SJSA1 (cell line): ENCODE data around the gene ZMYM2. TPM values are rescaled to one million over a fixed set of nuclear protein-coding genes. Genes with fewer than 3 reads are reported as not detected.

Experiments
- DNase-seq, 2 experiments: peaks; one replicate each; pipeline ENCODE4 v3.0.0-alpha.2; 2015 to 2020; ENCODE audit warnings: low spot score in 2 of 2, low read depth in 1 of 2
- H3K27ac ChIP-seq: fragments of 250-450 bp; sonication (Bioruptor Pico); 2 replicates; pipeline ENCODE4 v1.5.1; 2020; ENCODE audit warnings: mild to moderate bottlenecking, moderate library complexity
- H3K27me3 ChIP-seq: fragments of 250-450 bp; sonication (Bioruptor Pico); replicated peaks from 2 replicates; pipeline ENCODE4 v1.5.1; 2020; ENCODE audit warnings: mild to moderate bottlenecking, moderate library complexity
- H3K36me3 ChIP-seq: fragments of 250-450 bp; sonication (Bioruptor Pico); 2 replicates; pipeline ENCODE4 v1.5.1; 2020; ENCODE audit warnings: mild to moderate bottlenecking
- H3K4me1 ChIP-seq: fragments of 250-450 bp; sonication (Bioruptor Pico); replicated peaks from 2 replicates; pipeline ENCODE4 v1.6.1; 2021; ENCODE audit warnings: mild to moderate bottlenecking
- H3K4me3 ChIP-seq: fragments of 250-450 bp; sonication (Bioruptor Pico); 2 replicates; pipeline ENCODE4 v1.5.1; 2020; ENCODE audit warnings: mild to moderate bottlenecking
- H3K9me3 ChIP-seq: fragments of 250-450 bp; sonication (Bioruptor Pico); replicated peaks from 2 replicates; pipeline ENCODE4 v1.5.1; 2020; ENCODE audit warnings: mild to moderate bottlenecking
- total RNA-seq: library from RNA; depleted of rRNA; stranded (reverse); fragments of >200 nt; shearing (Covaris generic); gene quantifications from 2 replicates; pipeline ENCODE4 v1.2.3, GENCODE V29; 2014; rRNA removed

Gene ZMYM2
- total RNA-seq, 1 experiment from 2014 or later, result 30.4 TPM

DNA sequence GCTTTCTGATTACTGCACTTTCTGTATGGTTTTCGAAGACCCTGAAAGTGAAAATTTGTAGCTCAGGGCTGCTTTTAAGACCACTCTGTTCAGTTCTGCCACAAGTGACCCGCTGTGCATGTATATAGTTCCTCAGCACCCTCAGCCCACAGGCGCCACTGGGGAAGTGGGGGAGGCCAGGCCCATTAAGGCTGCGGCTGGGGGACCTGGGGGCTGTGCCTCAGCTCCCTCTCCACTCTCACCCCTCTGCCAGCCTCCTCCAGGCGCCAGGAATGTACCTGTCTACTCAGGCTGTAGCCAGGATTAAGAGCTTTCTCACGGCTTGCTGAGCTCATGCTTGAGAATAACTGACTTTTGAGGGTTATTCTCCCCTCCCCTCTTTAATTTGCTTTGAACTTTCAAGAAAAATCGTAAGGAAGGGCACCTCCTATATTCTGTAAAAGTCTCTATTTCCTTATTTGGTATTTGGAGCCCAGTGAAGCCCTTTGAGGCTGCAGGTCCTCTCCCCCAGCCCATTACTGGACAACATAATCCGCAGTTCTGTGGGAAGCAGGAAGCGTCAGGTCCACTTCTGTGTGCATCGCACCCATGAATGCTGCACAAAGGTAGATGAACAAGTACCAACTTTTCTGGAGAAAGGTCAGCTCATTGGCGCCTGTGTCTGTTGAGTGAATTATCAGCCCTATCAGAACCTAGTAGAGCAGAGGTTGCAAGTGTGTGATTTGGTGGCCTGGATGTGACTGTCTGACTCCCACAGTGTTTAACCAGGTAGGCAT lies 172.7 kb downstream of the ZMYM2 start:
- Histone ChIP-seq H3K27me3 (no peaks in the 10 kb centered on the region), H3K27ac (no peak overlapping the region), H3K36me3 (no peaks in the 10 kb centered on the region), H3K9me3 (no peaks in the 10 kb centered on the region; the same call in 1 of the 2 replicates), H3K4me1 (peaks cover 12% of the 10 kb centered on the region), H3K4me3 (no peak overlapping the region)
- no peak for DNase-seq

DNA sequence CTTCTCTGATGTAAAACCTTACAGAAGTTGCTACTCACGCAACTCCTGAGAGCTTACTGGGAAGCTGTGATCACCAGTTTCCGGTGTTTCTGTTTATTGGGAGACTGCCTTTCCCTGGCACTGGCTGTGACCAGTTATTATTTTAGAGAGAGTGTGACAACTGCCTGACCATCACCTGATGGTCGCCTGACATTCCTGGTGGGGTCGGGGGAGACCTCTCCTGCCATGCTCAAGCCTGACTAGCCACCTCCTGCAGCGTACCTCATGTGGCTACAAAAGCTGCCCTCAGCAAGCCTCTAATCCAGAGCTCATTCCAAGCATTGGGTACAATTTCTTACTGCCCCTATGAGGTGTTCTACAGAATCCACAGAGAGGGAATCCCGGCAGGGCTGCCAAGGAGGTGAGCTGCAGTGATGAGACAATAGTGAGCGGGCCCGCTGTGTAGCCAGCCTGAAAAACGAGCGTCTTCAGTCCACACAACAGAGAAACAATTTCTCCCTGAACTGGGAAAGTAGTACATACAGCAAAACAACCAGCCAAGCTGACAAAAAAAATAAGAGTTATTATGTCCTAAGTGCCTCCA lies 173.6 kb downstream of the ZMYM2 start:
- no peaks in the 10 kb centered on the region; the same call in 1 of the 2 replicates for H3K9me3 ChIP-seq
- no peaks in the 10 kb centered on the region for H3K36me3 ChIP-seq
- no peaks in the 10 kb centered on the region for H3K27me3 ChIP-seq
- peaks cover 12% of the 10 kb centered on the region for H3K4me1 ChIP-seq
- no peak for DNase-seq
- no peak overlapping the region for H3K4me3 ChIP-seq
- H3K27ac ChIP-seq, result no peak overlapping the region

DNA sequence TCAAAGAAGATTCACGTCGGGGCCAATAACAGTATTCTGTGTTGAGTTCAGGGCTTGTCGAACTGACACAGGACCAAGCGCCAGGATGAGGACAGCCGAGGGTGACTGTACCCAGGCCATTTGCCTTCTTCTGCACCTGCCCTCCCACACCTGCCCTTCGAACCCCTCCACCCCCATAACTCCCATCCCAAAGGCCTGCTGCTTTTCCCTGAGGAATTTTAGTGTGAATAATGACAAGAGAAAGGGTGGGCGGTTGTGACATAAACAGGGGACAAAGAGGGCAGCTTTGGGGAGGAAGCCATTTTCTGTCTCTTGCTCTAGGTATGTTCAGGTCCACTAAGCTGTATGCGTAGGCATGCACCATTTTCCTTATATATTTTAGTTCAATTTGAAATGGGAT lies 176.2 kb downstream of the ZMYM2 start:
- Histone ChIP-seq H3K4me1 (no peaks in the 10 kb centered on the region), H3K9me3 (no peaks in the 10 kb centered on the region; the same call in 1 of the 2 replicates), H3K27me3 (0 out of 2 replicates have a peak, but pooled peaks cover 7% of the 10 kb centered on the region), H3K27ac (no peak overlapping the region), H3K36me3 (no peaks in the 10 kb centered on the region), H3K4me3 (no peak overlapping the region)
- DNase-seq, result no peak

DNA sequence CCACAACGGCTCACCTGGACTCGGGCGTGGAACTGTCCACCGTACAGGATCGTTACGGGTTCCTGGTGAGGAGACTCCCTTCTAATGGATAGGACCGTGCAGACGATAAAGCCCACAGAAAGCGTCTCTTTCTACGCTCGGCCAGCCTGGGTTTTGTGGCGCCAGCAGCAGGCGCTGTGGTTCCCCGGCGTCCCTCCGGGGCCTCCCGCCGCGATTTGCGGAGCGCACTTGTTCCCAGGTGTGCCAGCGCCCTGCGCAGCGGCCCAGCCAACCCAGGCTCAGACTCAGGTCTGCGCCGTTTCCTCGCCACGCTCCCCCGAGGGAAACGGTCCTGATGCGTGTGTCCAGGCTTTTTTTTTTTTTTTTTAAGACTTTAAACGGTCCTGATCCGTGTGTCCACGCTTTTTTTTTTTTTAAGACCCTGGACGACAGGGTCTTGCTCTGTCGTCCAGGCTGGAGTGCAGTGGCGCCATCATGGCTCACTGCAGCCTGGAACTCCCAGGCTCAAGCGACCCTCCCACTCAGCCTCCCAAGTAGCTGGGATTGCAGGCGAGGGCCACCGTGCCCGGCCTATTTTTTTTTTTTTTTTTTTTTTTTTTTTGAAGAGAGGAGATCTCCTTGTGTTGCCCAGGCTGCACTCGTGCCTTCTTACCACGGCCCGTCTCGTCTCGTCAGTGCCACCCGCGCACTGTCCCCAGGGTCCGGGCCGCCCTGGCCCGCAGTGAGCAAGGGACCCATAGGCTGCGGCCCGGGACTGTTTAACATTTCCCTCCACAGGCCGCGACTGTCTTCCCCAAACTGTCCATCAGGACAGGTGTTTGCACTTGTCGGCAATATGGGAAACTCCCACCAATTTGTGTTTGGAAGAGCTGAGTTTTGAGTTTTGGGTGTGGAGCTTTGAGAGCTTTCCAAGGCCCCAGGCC lies 178.5 kb downstream of the ZMYM2 start:
- no peak overlapping the region for H3K4me3 ChIP-seq
- no peak for DNase-seq
- no peaks in the 10 kb centered on the region for H3K4me1 ChIP-seq
- 0 out of 2 replicates have a peak, but pooled peaks cover 7% of the 10 kb centered on the region for H3K27me3 ChIP-seq
- no peak overlapping the region for H3K27ac ChIP-seq
- no peaks in the 10 kb centered on the region for H3K36me3 ChIP-seq
- H3K9me3 ChIP-seq, result no peaks in the 10 kb centered on the region

DNA sequence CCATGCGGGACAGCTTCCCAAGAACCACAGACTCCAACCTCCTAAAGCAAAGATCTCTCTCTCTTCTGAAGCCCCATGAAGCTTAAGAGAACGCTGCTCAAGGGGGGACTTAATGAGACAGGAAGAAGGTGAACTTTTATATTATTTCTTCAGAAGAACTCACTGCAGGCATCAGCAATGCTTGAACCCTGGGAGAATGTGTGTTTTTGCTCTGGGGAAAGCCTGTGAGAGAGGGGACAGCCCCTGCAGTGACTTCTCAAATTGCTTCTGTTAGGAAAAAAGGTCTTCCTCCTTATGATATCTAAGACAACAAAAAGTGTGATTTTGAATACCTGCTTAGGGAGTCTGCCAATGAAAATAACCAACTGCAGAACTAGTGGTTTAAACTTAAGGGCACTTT lies 179.3 kb downstream of the ZMYM2 start:
- DNase-seq, result no peak
- H3K27ac ChIP-seq, result no peak overlapping the region
- H3K4me3 ChIP-seq, result no peak overlapping the region
- no peaks in the 10 kb centered on the region for H3K9me3 ChIP-seq
- no peaks in the 10 kb centered on the region for H3K36me3 ChIP-seq
- 0 out of 2 replicates have a peak, but pooled peaks cover 7% of the 10 kb centered on the region for H3K27me3 ChIP-seq
- H3K4me1 ChIP-seq, result no peaks in the 10 kb centered on the region

DNA sequence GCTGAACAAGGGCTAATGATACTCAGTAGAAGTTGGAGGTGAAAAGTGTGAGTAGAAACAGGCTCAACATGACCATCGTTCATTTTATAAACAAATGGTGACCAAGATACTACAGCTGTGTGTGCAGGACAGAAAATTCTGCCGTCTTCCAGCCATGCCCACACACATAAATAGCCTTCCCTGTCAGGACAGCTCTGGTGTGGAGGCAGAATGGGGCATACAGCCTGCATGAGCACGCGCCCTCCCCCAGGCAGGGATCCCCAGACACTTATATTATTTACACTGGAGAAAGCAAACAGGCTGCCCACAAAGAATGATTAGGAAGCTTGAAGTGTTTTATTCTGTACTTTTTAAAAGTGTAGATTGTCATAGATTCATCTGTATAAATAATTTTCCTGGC lies 182.0 kb downstream of the ZMYM2 start:
- DNase-seq, result no peak
- Histone ChIP-seq H3K4me3 (no peak overlapping the region), H3K9me3 (no peaks in the 10 kb centered on the region), H3K4me1 (no peaks in the 10 kb centered on the region), H3K27me3 (0 out of 2 replicates have a peak, but pooled peaks cover 7% of the 10 kb centered on the region), H3K36me3 (no peaks in the 10 kb centered on the region), H3K27ac (no peak overlapping the region)

Other genes starting within 250 kb of the ZMYM2 start
- gene PSPC1, start 175.8 kb upstream of the ZMYM2 start, total RNA-seq, result 33.2 and 35.8 TPM in 2 replicates
- gene ZMYM5, start 95.1 kb upstream of the ZMYM2 start, total RNA-seq, result 4.7 and 6.7 TPM in 2 replicates
- gene GJA3, start 202.3 kb downstream of the ZMYM2 start, total RNA-seq, result not detected in 2 replicates
- not detected in 2 replicates for gene GJB2, start 234.2 kb downstream of the ZMYM2 start, total RNA-seq